Breast epithelium (tissue), 4 donors: ENCODE data around the gene NRBF2. TPM values are rescaled to one million over a fixed set of nuclear protein-coding genes. Genes with fewer than 3 reads are reported as not detected.
A peak's percentile ranks its signal among the peaks of the same experiment; 100 is the strongest.

Source experiments
- DNase-seq, 2 donors: peaks; one replicate each; pipeline ENCODE4 v3.0.0-alpha.2; 2019; ENCODE audit warnings: low spot score in 2 of 2
- H3K27ac ChIP-seq, 2 donors: fragments of 200-600 bp; sonication (generic) in 1 of 2; one replicate each; pipeline ENCODE4 v1.5.1; 2016 to 2019; ENCODE audit warnings: mild to moderate bottlenecking in 1 of 2
- H3K27me3 ChIP-seq, 2 donors: fragments of 200-600 bp; sonication (generic) in 1 of 2; one replicate each; pipeline versions ENCODE4 v1.5.1 to v1.6.0; 2017 to 2019; ENCODE audit warnings: control low read depth in 1 of 2, mild to moderate bottlenecking in 1 of 2
- H3K36me3 ChIP-seq: fragments of 200-600 bp; one replicate; pipeline ENCODE4 v1.5.1; 2019
- H3K4me1 ChIP-seq, 2 donors: fragments of 200-600 bp; sonication (generic); one replicate each; pipeline ENCODE4 v1.5.1; 2016 to 2019; ENCODE audit warnings: control low read depth in 1 of 2
- H3K4me3 ChIP-seq, 3 donors: fragments of 200-600 bp; sonication (generic); 1 replicate in 2 of 3; 2 replicates in 1 of 3; pipeline ENCODE4 v1.5.1; 2016 to 2019; ENCODE audit warnings: mild to moderate bottlenecking in 3 of 3, moderate library complexity in 2 of 3
- H3K9me3 ChIP-seq, 2 donors: fragments of 200-600 bp; sonication (generic) in 1 of 2; one replicate each; pipeline ENCODE4 v1.5.1; 2016 to 2019; ENCODE audit warnings: control low read depth in 1 of 2
- POLR2A ChIP-seq: fragments of 450-650 bp; IDR thresholded peaks from one replicate; pipeline ENCODE4 v1.6.1; 2016; ENCODE audit warnings: antibody characterized with exemption, mild to moderate bottlenecking, moderate library complexity
- POLR2AphosphoS5 ChIP-seq, 3 donors: sonication (generic); formaldehyde crosslinking; IDR thresholded peaks; one replicate each; pipeline ENCODE4 v1.6.1; 2017; ENCODE audit warnings: antibody characterized with exemption in 3 of 3
- intact Hi-C: fragments of 100-400 bp; cut with DNase I; formaldehyde crosslinking; loops from one replicate; pipeline ENCODE4 v1.15.1; 2023; ENCODE audit warnings: low total_unique reads
- total RNA-seq, 3 donors: library from RNA; depleted of rRNA; stranded (reverse); fragments of >200 nt; gene quantifications; one replicate each; pipeline ENCODE4 v1.1.0, GENCODE V29; 2016
- TF ChIP-seq, protein P1 (sequence below), 3 donors: fragments of 450-650 bp; IDR thresholded peaks; one replicate each; pipeline ENCODE4 v1.5.1; 2016 to 2017; ENCODE audit warnings: antibody characterized with exemption in 3 of 3, mild to moderate bottlenecking in 3 of 3, moderate library complexity in 3 of 3

The NRBF2 gene
- total RNA-seq, 3 donors from 2014 or later: 14.7 to 28.5 (median 17.0) TPM

DNA sequence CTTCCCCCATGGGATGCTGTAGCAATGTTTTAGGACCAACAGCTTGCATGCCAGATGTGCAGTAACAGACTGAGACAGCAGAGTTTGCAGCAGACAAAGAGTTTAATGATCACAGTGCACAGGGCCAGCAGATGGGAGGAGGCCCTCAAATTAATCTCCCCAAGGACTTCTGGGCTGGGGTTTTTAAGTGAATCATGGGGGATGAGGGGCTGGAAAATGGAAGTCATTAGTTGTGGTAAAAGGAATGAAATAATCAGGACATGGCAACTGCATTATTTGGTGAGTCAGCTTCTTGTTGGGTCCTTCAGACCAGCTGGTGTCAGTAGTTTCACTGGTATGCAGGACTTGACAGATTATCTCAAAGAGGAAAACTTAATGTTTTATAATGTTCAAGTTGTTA is 12.6 kb upstream of the NRBF2 start:
- H3K4me1 ChIP-seq: peaks cover 0 to 4% of the 10 kb centered on the region in 2 donors
- no peak for TF ChIP-seq POLR2AphosphoS5 (IDR thresholded peaks at IDR 0.05)
- DNase-seq: no peak

DNA sequence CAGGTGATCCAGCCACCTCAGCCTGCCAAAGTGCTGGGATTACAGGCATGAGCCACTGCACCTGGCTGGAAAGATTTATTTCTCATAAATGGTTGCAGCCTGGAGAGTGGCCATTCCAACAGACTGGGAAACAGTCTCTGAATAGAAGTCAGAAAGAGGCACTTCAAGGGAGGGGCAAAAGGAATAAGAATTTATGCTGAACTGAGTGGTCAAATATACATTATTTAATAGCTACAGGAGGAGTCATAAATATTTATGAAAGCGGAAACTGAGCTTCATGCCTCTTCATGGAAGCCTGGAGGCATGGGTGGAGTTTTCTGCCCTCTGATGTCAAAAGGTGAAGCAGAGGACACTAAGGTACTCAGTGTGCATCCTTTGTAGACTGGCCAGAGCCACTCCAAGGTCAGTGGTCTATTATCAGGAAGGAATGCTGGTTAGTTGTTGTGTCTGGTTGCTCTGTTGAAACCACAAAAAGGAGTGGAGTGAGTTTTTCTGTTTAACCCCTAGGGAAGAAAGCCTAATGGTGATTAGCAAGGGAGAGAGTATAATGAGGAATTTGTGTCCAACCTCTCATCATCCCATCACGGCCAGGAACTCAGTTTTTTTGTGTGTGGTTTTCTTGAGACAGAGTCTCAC is 9.3 kb upstream of the NRBF2 start:
- Histone ChIP-seq H3K36me3 (no peaks in the 10 kb centered on the region), H3K4me1 (no peaks in the 10 kb centered on the region), H3K27ac (no peak overlapping the region), H3K27me3 (no peaks in the 10 kb centered on the region), H3K4me3 (no peak overlapping the region), H3K9me3 (no peaks in the 10 kb centered on the region)
- no peak for DNase-seq
- no peak for TF ChIP-seq POLR2AphosphoS5 (IDR thresholded peaks at IDR 0.05)
- TF ChIP-seq POLR2A: no peak
- TF ChIP-seq, protein P1, sequence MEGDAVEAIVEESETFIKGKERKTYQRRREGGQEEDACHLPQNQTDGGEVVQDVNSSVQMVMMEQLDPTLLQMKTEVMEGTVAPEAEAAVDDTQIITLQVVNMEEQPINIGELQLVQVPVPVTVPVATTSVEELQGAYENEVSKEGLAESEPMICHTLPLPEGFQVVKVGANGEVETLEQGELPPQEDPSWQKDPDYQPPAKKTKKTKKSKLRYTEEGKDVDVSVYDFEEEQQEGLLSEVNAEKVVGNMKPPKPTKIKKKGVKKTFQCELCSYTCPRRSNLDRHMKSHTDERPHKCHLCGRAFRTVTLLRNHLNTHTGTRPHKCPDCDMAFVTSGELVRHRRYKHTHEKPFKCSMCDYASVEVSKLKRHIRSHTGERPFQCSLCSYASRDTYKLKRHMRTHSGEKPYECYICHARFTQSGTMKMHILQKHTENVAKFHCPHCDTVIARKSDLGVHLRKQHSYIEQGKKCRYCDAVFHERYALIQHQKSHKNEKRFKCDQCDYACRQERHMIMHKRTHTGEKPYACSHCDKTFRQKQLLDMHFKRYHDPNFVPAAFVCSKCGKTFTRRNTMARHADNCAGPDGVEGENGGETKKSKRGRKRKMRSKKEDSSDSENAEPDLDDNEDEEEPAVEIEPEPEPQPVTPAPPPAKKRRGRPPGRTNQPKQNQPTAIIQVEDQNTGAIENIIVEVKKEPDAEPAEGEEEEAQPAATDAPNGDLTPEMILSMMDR (IDR thresholded peaks at IDR 0.05): no peak
- intact Hi-C loops: no loop called here

More for the DNA sequence above, 12.6 kb upstream of the NRBF2 start:
- Histone ChIP-seq H3K27ac (peak overlapping the region in 1 of 2 donors; percentile 48), H3K4me3 (no peak overlapping the region), H3K27me3 (no peaks in the 10 kb centered on the region), H3K36me3 (no peaks in the 10 kb centered on the region), H3K9me3 (no peaks in the 10 kb centered on the region)
- intact Hi-C loops: no loop called here

DNA sequence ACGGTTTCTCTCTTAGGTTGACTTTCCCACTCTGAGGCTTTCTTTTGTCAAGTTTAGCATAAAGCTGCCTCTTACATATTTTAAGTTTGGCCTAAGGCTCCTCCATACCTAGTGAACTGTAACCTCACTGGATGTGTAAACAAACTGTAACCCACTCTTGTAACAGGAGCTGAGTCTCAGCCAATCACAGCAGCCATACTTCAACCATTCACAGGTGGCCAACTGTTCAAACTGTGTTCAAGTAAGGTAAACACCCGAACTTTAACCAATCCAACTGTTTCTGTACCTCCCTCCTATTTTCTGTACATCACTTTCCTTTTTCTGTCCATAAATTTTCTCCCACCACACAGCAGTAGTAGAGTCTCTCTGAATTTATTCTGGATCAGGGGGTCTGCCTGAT is 7.7 kb upstream of the NRBF2 start:
- intact Hi-C loops: no loop called here
- no peak overlapping the region for H3K27ac ChIP-seq
- no peaks in the 10 kb centered on the region for H3K9me3 ChIP-seq
- no peaks in the 10 kb centered on the region for H3K36me3 ChIP-seq
- H3K27me3 ChIP-seq: no peaks in the 10 kb centered on the region
- no peak overlapping the region for H3K4me3 ChIP-seq
- no peak for TF ChIP-seq POLR2AphosphoS5 (IDR thresholded peaks at IDR 0.05)
- TF ChIP-seq, protein P1 (IDR thresholded peaks at IDR 0.05): no peak
- no peak for TF ChIP-seq POLR2A
- H3K4me1 ChIP-seq: no peaks in the 10 kb centered on the region
- DNase-seq: no peak

DNA sequence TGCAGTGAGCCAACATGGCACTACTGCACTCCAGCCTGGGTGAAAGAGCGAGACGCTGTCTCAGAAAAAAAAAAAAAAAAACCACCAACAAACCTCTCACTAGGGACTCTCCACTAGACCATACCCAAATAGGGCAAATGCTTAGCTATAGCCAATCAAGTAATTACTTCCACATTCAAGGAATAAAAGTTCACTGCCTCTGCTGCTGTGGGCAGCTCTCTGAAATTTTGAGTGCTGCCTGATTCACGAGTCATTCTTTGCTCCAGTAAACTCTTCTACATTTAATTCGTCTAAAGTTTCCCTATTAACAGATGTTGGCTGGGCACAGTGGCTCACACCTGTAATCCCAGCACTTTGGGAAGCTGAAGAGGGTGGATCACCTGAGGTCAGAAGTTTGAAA is 4.7 kb upstream of the NRBF2 start:
- Histone ChIP-seq H3K4me1 (no peaks in the 10 kb centered on the region), H3K4me3 (no peak overlapping the region), H3K27ac (no peak overlapping the region), H3K36me3 (no peaks in the 10 kb centered on the region), H3K27me3 (no peaks in the 10 kb centered on the region), H3K9me3 (no peaks in the 10 kb centered on the region)
- intact Hi-C loops: no loop called here
- TF ChIP-seq POLR2A (no peak), POLR2AphosphoS5 (IDR thresholded peaks at IDR 0.05) (no peak)
- TF ChIP-seq, protein P1 (IDR thresholded peaks at IDR 0.05): no peak
- no peak for DNase-seq

DNA sequence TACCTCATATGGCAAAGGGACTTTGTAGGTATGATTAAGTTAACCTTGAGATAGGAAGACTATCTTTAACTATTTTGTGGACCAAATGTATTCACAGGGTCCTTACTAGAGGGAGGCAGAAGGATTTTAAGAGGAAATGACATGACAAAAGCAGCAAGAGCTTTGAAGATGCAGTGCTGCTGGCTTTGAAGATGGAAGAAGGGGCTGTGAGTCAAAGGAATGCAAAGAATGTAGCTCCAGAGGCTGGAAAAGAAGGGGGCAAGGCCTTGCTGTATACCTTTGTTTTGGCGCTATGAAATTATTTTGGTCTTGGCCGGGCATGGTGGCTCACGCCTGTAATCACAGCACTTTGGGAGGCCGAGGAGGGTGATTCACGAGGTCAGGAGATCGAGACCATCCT is 3.2 kb upstream of the NRBF2 start:
- H3K27me3 ChIP-seq: no peaks in the 10 kb centered on the region
- DNase-seq: no peak
- intact Hi-C loops: no loop called here
- TF ChIP-seq POLR2A (no peak), POLR2AphosphoS5 (IDR thresholded peaks at IDR 0.05) (no peak)
- TF ChIP-seq, protein P1 (IDR thresholded peaks at IDR 0.05): no peak
- no peak overlapping the region for H3K4me3 ChIP-seq
- no peaks in the 10 kb centered on the region for H3K36me3 ChIP-seq
- H3K4me1 ChIP-seq: peaks cover 0 to 3% of the 10 kb centered on the region in 2 donors
- H3K27ac ChIP-seq: no peak overlapping the region
- H3K9me3 ChIP-seq: no peaks in the 10 kb centered on the region
